Osteoblast (primary cell): Measurements from ENCODE around the gene PLEKHB1. TPM values are rescaled to one million over a fixed set of nuclear protein-coding genes. Genes with fewer than 3 reads are reported as not detected.

Experiments used
- DNase-seq: peaks from one replicate; pipeline ENCODE4 v3.0.0; 2011; ENCODE audit warnings: low spot score, mixed read lengths; ENCODE audit not compliant: insufficient read length; ENCODE audit errors: missing footprints
- H2AFZ ChIP-seq: 2 replicates; pipeline ENCODE4 v1.6.0; 2011; ENCODE audit warnings: mild to moderate bottlenecking, low read length
- H3K27ac ChIP-seq: 2 replicates; pipeline ENCODE4 v1.5.1; 2011; ENCODE audit warnings: mild to moderate bottlenecking, low read depth, low read length, moderate library complexity
- H3K27me3 ChIP-seq: 2 replicates; pipeline ENCODE4 v1.6.0; 2012; ENCODE audit warnings: mild to moderate bottlenecking, control low read depth, inconsistent platforms, low read length, moderate library complexity; ENCODE audit not compliant: insufficient read depth
- H3K36me3 ChIP-seq: 2 replicates; pipeline ENCODE4 v1.5.1; 2011; ENCODE audit warnings: mild to moderate bottlenecking, low read length, control low read depth, moderate library complexity; ENCODE audit not compliant: insufficient read depth
- H3K4me1 ChIP-seq: 2 replicates; pipeline ENCODE4 v1.5.1; 2011; ENCODE audit warnings: mild to moderate bottlenecking, low read length, control low read depth, moderate library complexity; ENCODE audit not compliant: insufficient read depth
- H3K4me2 ChIP-seq: 2 replicates; pipeline ENCODE4 v1.6.0; 2011; ENCODE audit warnings: mild to moderate bottlenecking, low read length; ENCODE audit not compliant: insufficient read depth
- H3K4me3 ChIP-seq: fragments of 200-600 bp; sonication (generic); 3 replicates; pipeline ENCODE4 v1.5.1; 2012; ENCODE audit warnings: mild to moderate bottlenecking, low read length, inconsistent platforms; ENCODE audit not compliant: insufficient read depth
- H3K79me2 ChIP-seq: 2 replicates; pipeline ENCODE4 v1.6.0; 2012; ENCODE audit warnings: mild to moderate bottlenecking, low read length, control low read depth, inconsistent platforms; ENCODE audit not compliant: insufficient read depth
- H3K9me3 ChIP-seq: 2 replicates; pipeline ENCODE4 v1.5.1; 2011; ENCODE audit warnings: low read depth, low read length, control low read depth
- H4K20me1 ChIP-seq: 2 replicates; pipeline ENCODE4 v1.6.0; 2012; ENCODE audit warnings: mild to moderate bottlenecking, low read length, control low read depth; ENCODE audit not compliant: insufficient read depth
- total RNA-seq: library from RNA; depleted of rRNA; stranded (reverse); fragments of >200 nt; gene quantifications from 2 replicates; pipeline ENCODE4 v1.2.3, GENCODE V29; 2012
- TF ChIP-seq, protein P1 (sequence below): IDR thresholded peaks from 2 replicates; pipeline ENCODE4 v1.5.1; 2011; ENCODE audit warnings: mild to moderate bottlenecking, low read depth, low read length, moderate library complexity; ENCODE audit errors: extremely low read depth

PLEKHB1 gene
- total RNA-seq, 1 donor = 0.36 TPM

DNA sequence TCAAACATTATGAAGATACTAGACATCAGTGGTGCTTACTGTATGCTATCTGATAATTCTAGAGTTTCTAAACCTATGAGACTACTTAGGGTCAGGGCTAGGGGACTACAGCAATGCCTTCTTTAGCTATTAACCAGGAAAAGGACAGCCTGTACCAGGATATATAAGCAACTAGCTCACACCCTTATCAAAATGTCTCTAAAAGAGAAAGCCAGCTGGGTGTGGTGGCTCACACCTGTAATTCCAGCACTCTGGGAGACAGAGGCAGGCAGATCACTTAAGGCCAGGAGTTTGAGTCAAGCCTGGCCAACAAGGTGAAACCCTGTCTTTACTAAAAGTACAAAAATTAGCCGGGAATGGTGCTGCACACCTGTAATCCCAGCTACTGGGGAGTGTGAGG is 58.7 kb downstream of the PLEKHB1 start:
- Histone ChIP-seq H3K27ac (no peak overlapping the region), H3K4me1 (no peaks in the 10 kb centered on the region), H3K4me2 (no peak overlapping the region), H3K27me3 (no peaks in the 10 kb centered on the region), H2AFZ (no peak overlapping the region), H3K4me3 (no peak overlapping the region), H3K36me3 (peaks cover 40% of the 10 kb centered on the region), H3K9me3 (no peaks in the 10 kb centered on the region), H3K79me2 (no peaks in the 10 kb centered on the region), H4K20me1 (no peaks in the 10 kb centered on the region)
- DNase-seq = no peak
- TF ChIP-seq, protein P1, sequence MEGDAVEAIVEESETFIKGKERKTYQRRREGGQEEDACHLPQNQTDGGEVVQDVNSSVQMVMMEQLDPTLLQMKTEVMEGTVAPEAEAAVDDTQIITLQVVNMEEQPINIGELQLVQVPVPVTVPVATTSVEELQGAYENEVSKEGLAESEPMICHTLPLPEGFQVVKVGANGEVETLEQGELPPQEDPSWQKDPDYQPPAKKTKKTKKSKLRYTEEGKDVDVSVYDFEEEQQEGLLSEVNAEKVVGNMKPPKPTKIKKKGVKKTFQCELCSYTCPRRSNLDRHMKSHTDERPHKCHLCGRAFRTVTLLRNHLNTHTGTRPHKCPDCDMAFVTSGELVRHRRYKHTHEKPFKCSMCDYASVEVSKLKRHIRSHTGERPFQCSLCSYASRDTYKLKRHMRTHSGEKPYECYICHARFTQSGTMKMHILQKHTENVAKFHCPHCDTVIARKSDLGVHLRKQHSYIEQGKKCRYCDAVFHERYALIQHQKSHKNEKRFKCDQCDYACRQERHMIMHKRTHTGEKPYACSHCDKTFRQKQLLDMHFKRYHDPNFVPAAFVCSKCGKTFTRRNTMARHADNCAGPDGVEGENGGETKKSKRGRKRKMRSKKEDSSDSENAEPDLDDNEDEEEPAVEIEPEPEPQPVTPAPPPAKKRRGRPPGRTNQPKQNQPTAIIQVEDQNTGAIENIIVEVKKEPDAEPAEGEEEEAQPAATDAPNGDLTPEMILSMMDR = no peak

DNA sequence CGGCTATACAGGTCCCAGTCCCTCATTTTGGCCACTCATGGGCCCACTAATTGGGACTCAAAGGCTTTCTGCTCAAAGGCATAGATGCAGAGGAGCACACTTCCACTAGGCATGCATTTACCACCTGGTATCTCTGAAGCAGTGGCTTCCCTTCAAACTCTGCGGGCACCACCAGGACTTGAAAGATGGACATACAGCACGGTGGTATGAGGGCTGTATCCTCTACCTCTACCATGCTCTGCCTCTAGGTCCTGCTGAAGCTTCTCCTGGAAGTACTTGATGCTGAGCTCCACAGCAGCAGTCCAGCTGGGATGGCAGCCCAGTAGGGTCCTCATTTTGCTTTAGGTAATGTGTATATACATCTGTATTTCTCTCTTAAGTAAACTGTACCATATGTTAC is 64.6 kb downstream of the PLEKHB1 start:
- H3K4me1 ChIP-seq = no peaks in the 10 kb centered on the region
- H3K4me3 ChIP-seq = no peak overlapping the region
- H3K4me2 ChIP-seq = no peak overlapping the region
- H4K20me1 ChIP-seq = no peaks in the 10 kb centered on the region
- H3K27me3 ChIP-seq = no peaks in the 10 kb centered on the region
- TF ChIP-seq, protein P1 = no peak
- H3K36me3 ChIP-seq = peaks cover 38% of the 10 kb centered on the region
- no peak for DNase-seq
- H3K9me3 ChIP-seq = no peaks in the 10 kb centered on the region
- no peak overlapping the region for H3K27ac ChIP-seq
- H3K79me2 ChIP-seq = peaks cover 18% of the 10 kb centered on the region
- no peak overlapping the region for H2AFZ ChIP-seq

Other genes with a start within 250 kb of the PLEKHB1 start
- 28.2 and 30.9 TPM in 2 replicates for gene FAM168A, start 48.5 kb upstream of the PLEKHB1 start, total RNA-seq
- gene RAB6A, start 114.5 kb downstream of the PLEKHB1 start, total RNA-seq = 145 and 157 TPM in 2 replicates
- 14.5 and 19.7 TPM in 2 replicates for gene MRPL48, start 141.3 kb downstream of the PLEKHB1 start, total RNA-seq
- gene COA4, start 230.3 kb downstream of the PLEKHB1 start, total RNA-seq = 42.7 and 45.2 TPM in 2 replicates
- gene PAAF1, start 230.4 kb downstream of the PLEKHB1 start, total RNA-seq = 5.4 and 9.1 TPM in 2 replicates